Testis (tissue), 2 donors: Measurements from ENCODE around the gene PTTG2.

ENCODE experiments used
- POLR2A ChIP-seq: fragments of 450-650 bp; IDR thresholded peaks from one replicate; pipeline ENCODE4 v1.6.1; 2017; ENCODE audit warnings: antibody characterized with exemption, mild to moderate bottlenecking, moderate library complexity
- TF ChIP-seq, protein P1 (sequence below), 3 experiments: fragments of 450-650 bp in 2 of 3; fragments of 200-600 bp in 1 of 3; sonication (generic) in 1 of 3; IDR thresholded peaks; one replicate each; pipeline ENCODE4 v1.5.1; 2016 to 2019; ENCODE audit warnings: antibody characterized with exemption in 3 of 3, mild to moderate bottlenecking in 2 of 3, moderate library complexity in 1 of 3

- TF ChIP-seq, protein P1, sequence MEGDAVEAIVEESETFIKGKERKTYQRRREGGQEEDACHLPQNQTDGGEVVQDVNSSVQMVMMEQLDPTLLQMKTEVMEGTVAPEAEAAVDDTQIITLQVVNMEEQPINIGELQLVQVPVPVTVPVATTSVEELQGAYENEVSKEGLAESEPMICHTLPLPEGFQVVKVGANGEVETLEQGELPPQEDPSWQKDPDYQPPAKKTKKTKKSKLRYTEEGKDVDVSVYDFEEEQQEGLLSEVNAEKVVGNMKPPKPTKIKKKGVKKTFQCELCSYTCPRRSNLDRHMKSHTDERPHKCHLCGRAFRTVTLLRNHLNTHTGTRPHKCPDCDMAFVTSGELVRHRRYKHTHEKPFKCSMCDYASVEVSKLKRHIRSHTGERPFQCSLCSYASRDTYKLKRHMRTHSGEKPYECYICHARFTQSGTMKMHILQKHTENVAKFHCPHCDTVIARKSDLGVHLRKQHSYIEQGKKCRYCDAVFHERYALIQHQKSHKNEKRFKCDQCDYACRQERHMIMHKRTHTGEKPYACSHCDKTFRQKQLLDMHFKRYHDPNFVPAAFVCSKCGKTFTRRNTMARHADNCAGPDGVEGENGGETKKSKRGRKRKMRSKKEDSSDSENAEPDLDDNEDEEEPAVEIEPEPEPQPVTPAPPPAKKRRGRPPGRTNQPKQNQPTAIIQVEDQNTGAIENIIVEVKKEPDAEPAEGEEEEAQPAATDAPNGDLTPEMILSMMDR (IDR thresholded peaks at IDR 0.05) = no peak
- no peak for TF ChIP-seq POLR2A
Observed at GRCh38 chr4:37948542-37948941, 11.7 kb upstream of the PTTG2 start.
